Body of pancreas (tissue), 4 donors: Measurements from ENCODE around the gene GOLT1A. TPM values are rescaled to one million over a fixed set of nuclear protein-coding genes. Genes with fewer than 3 reads are reported as not detected.

ENCODE experiments used
- ATAC-seq: fragments of 150-250 bp; one replicate; pipeline ENCODE4 v1.9.1; 2016
- DNase-seq, 4 donors: peaks; one replicate each; pipeline ENCODE4 v3.0.0-alpha.2; 2019
- H3K27ac ChIP-seq, 4 donors: fragments of 200-600 bp; sonication (generic); 1 replicate in 3 of 4; 2 replicates in 1 of 4; pipeline versions ENCODE4 v1.5.1 to v1.6.1; 2016 to 2019; ENCODE audit warnings: mild to moderate bottlenecking in 1 of 4, mixed read lengths in 1 of 4, moderate library complexity in 1 of 4
- H3K27me3 ChIP-seq, 2 donors: fragments of 200-600 bp; sonication (generic); one replicate each; pipeline ENCODE4 v1.6.0; 2016; ENCODE audit warnings: mild to moderate bottlenecking in 1 of 2
- H3K36me3 ChIP-seq, 2 donors: fragments of 200-600 bp; sonication (generic); replicated peaks in 1 of 2; 2 replicates each; pipeline ENCODE4 v1.5.1; 2016; ENCODE audit warnings: low read depth in 2 of 2; ENCODE audit not compliant: insufficient read depth in 1 of 2
- H3K4me1 ChIP-seq: fragments of 200-600 bp; sonication (generic); one replicate; pipeline ENCODE4 v1.6.0; 2016
- H3K4me3 ChIP-seq, 2 donors: fragments of 200-600 bp; sonication (generic); 1 replicate in 1 of 2; 2 replicates in 1 of 2; pipeline ENCODE4 v1.5.1; 2016 to 2019
- H3K9me3 ChIP-seq, 3 donors: fragments of 200-600 bp; sonication (generic); 1 replicate in 2 of 3; 2 replicates in 1 of 3; pipeline ENCODE4 v1.5.1; 2016
- CTCF ChIP-seq, 7 experiments: fragments of 450-650 bp in 4 of 7; fragments of 200-600 bp in 3 of 7; sonication (generic) in 3 of 7; IDR thresholded peaks; one replicate each; pipeline ENCODE4 v1.5.1; 2016 to 2019; ENCODE audit warnings: antibody characterized with exemption in 7 of 7
- POLR2A ChIP-seq, 3 donors: fragments of 450-650 bp; IDR thresholded peaks; one replicate each; pipeline ENCODE4 v1.6.1; 2016; ENCODE audit warnings: antibody characterized with exemption in 3 of 3, mild to moderate bottlenecking in 2 of 3
- WGBS, 2 donors: methylation state at CpG; one replicate each; pipeline ENCODE4 v1.1.5; 2017; 5-methylcytosine and 5-hydroxymethylcytosine counted together
- intact Hi-C: fragments of 100-400 bp; cut with DNase I; formaldehyde crosslinking; loops from one replicate; pipeline ENCODE4 v1.15.1; 2023
- total RNA-seq, 2 donors: library from RNA; depleted of rRNA; stranded (reverse); fragments of >200 nt; gene quantifications; one replicate each; pipeline ENCODE4 v1.1.0, GENCODE V29; 2016

Gene GOLT1A
- total RNA-seq, 2 donors from 2014 or later: 6.5 TPM; not detected in 1

GRCh38 chr1:204149107-204149506 lies 64.7 kb downstream of the GOLT1A start:
- no peaks in the 10 kb centered on the region for H3K36me3 ChIP-seq
- WGBS, 2 donors: 55 to 71% methylated on average over 2 of the region's 2 CpGs
- H3K27me3 ChIP-seq: no peaks in the 10 kb centered on the region
- TF ChIP-seq CTCF (IDR thresholded peaks at IDR 0.05) (no peak), POLR2A (IDR thresholded peaks at IDR 0.05) (no peak)
- no peaks in the 10 kb centered on the region for H3K9me3 ChIP-seq
- intact Hi-C loops: no loop called here
- H3K27ac ChIP-seq: no peak overlapping the region
- ATAC-seq (no peak), DNase-seq (no peak)
- H3K4me3 ChIP-seq: no peak overlapping the region
- H3K4me1 ChIP-seq: peaks cover 27% of the 10 kb centered on the region

Other genes starting within 250 kb of the GOLT1A start
- gene SOX13, start 140.9 kb downstream of the GOLT1A start, total RNA-seq: 10 to 100 TPM; 29.6 to 37.2 TPM
- gene ETNK2, start 61.9 kb downstream of the GOLT1A start, total RNA-seq: 10 to 100 TPM in 1 of 2 donors, 1 to 10 TPM in 1; 4.0 to 15.8 TPM
- not detected for gene REN, start 47.7 kb downstream of the GOLT1A start, total RNA-seq
- not detected for gene KISS1, start 17.5 kb downstream of the GOLT1A start, total RNA-seq
- 10 to 100 TPM; 10.9 to 20.4 TPM for gene PLEKHA6, start 145.9 kb upstream of the GOLT1A start, total RNA-seq
- 10 to 100 TPM; 32.9 to 34.3 TPM for gene PPP1R15B, start 197.8 kb upstream of the GOLT1A start, total RNA-seq